Retinal pigment epithelial cell (primary cell): ENCODE measurements around the gene AQP2.

ENCODE experiments used
- DNase-seq: peaks from one replicate; pipeline ENCODE4 v3.0.0-alpha.2; 2010; ENCODE audit warnings: low read depth
- H3K4me3 ChIP-seq: 2 replicates; pipeline ENCODE4 v1.5.1; 2011; ENCODE audit warnings: mild to moderate bottlenecking, low read length, control low read depth, moderate library complexity
- CTCF ChIP-seq: conservative IDR thresholded peaks from 2 replicates; pipeline ENCODE4 v1.5.1; 2011; ENCODE audit warnings: low read depth, low read length, control low read depth, inconsistent platforms

The AQP2 gene

GRCh38 chr12:49945394-49946080 is 5.0 kb upstream of the AQP2 start:
- TF ChIP-seq CTCF = peak; percentile 93
- DNase-seq = no peak
- H3K4me3 ChIP-seq = peak overlapping the region; percentile 29

DNA sequence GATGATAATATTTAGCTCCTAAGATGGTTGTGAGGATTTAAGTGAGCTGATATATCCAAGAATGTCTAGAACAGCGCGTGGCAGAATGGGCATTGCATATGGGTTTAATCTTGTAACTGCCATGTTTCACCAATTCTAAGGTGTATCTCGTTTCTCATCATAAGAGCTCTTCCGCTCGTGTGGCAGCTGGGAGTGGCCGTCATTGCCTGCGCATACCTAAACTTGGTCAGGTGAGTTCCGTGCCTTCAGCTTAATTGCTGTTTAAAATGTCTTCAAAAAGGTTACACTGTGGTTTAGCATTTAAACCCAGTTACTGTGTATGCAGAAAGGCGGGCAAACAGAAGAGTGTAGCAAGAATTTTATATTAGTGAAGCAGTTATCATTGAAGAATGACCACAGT is 4.5 kb upstream of the AQP2 start:
- no peak overlapping the region for H3K4me3 ChIP-seq
- no peak for TF ChIP-seq CTCF
- DNase-seq = no peak

GRCh38 chr12:49946497-49946896 is 4.0 kb upstream of the AQP2 start:
- no peak overlapping the region for H3K4me3 ChIP-seq
- no peak for DNase-seq
- no peak for TF ChIP-seq CTCF

- no peak for DNase-seq
- H3K4me3 ChIP-seq = no peak overlapping the region
- no peak for TF ChIP-seq CTCF
Observed at GRCh38 chr12:49947593-49948226, 2.8 kb upstream of the AQP2 start.

GRCh38 chr12:49948866-49949845 is 1.4 kb upstream of the AQP2 start:
- DNase-seq = no peak
- no peak overlapping the region for H3K4me3 ChIP-seq
- no peak for TF ChIP-seq CTCF

- no peak for TF ChIP-seq CTCF
- no peak for DNase-seq
- H3K4me3 ChIP-seq = no peak overlapping the region
Observed at GRCh38 chr12:49949866-49950265, 671 bp upstream of the AQP2 start.
